ENCODE measurements around the gene LGI4.

DNA sequence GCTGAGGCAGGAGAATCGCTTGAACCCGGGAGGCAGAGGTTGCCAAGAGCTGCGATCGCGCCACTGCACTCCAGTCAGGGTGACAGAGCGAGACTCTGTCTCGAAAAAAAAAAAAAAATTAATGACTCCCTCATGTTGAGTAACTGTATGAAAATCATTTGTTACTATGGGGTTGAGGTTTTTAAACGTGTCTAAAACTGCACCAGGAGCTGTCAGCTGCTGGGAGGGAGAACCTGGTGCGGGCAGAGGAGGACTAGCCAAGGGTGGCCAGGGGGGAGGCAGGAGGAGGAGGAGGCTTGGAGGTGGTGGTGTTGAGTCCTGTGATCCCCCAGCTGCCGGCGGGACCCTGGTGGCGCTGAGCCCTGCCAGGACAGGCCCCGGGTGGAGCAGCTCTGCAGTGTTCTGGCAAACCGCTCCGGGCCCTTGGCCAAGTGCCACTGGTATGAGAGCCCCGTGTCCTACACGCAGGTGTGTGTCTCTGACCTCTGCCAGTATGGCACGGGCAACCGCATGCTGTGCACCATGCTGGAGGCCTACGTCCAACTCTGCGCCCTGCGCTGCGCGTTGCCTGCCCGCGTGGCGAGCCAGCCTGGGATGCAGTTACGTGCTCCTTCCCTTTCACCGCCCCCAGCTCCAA is 36.3 kb downstream of the LGI4 start:
- no peak for TF ChIP-seq POLR2AphosphoS5 (IDR thresholded peaks at IDR 0.05; ENCODE audit: low read depth, low read length)
- TF ChIP-seq TAF1 (IDR thresholded peaks at IDR 0.05; ENCODE audit: borderline replicate concordance, insufficient read depth, low read length): no peak
